ENCODE measurements around the gene C6orf163. TPM values are rescaled to one million over a fixed set of nuclear protein-coding genes. Genes with fewer than 3 reads are reported as not detected.

The C6orf163 gene
- total and polyA plus RNA-seq, 10 of the 15 experiments (the other 5 are each of a cell fraction or from before 2014, with no cell fraction given) = 0.56 to 3.7 (median 1.2) TPM

GRCh38 chr6:87396595-87397392 lies 52.2 kb downstream of the C6orf163 start (continued):
- no peak for TF ChIP-seq BHLHE40 (IDR thresholded peaks at IDR 0.05; ENCODE audit: borderline replicate concordance in 1 of 2, low read depth in 2 of 2, low read length in 1 of 2)
- peak; percentile 86 for TF ChIP-seq IRF4 (IDR thresholded peaks at IDR 0.05; ENCODE audit: low read depth, low read length)
- TF ChIP-seq PML (IDR thresholded peaks at IDR 0.05; ENCODE audit: low read length) = no peak
- TF ChIP-seq CTCF (IDR thresholded peaks at IDR 0.05 in 2 of 3, conservative IDR thresholded peaks at IDR 0.05 in 1 of 3; ENCODE audit: control insufficient read depth in 2 of 3, extremely low read depth in 1 of 3, insufficient read depth in 1 of 3, low read depth in 3 of 3, low read length in 3 of 3) = peak in 2 of 3 experiments; percentile 8; a peak in 1 of 6 replicates
- peak; percentile 98 for TF ChIP-seq SPI1 (IDR thresholded peaks at IDR 0.05; ENCODE audit: borderline replicate concordance, insufficient read depth, low read depth, low read length)
- no peak for TF ChIP-seq TBL1XR1 (IDR thresholded peaks at IDR 0.05; ENCODE audit: low read depth, low read length)
- TF ChIP-seq, protein P1, sequence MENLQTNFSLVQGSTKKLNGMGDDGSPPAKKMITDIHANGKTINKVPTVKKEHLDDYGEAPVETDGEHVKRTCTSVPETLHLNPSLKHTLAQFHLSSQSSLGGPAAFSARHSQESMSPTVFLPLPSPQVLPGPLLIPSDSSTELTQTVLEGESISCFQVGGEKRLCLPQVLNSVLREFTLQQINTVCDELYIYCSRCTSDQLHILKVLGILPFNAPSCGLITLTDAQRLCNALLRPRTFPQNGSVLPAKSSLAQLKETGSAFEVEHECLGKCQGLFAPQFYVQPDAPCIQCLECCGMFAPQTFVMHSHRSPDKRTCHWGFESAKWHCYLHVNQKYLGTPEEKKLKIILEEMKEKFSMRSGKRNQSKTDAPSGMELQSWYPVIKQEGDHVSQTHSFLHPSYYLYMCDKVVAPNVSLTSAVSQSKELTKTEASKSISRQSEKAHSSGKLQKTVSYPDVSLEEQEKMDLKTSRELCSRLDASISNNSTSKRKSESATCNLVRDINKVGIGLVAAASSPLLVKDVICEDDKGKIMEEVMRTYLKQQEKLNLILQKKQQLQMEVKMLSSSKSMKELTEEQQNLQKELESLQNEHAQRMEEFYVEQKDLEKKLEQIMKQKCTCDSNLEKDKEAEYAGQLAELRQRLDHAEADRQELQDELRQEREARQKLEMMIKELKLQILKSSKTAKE (IDR thresholded peaks at IDR 0.05; ENCODE audit: low read depth, poor library complexity, severe bottlenecking) = no peak
- no peak for TF ChIP-seq YY1 (IDR thresholded peaks at IDR 0.05; ENCODE audit: low read depth, low read length)
- no peak for TF ChIP-seq CBFB (IDR thresholded peaks at IDR 0.05; ENCODE audit: low read depth)
- TF ChIP-seq, protein P2, sequence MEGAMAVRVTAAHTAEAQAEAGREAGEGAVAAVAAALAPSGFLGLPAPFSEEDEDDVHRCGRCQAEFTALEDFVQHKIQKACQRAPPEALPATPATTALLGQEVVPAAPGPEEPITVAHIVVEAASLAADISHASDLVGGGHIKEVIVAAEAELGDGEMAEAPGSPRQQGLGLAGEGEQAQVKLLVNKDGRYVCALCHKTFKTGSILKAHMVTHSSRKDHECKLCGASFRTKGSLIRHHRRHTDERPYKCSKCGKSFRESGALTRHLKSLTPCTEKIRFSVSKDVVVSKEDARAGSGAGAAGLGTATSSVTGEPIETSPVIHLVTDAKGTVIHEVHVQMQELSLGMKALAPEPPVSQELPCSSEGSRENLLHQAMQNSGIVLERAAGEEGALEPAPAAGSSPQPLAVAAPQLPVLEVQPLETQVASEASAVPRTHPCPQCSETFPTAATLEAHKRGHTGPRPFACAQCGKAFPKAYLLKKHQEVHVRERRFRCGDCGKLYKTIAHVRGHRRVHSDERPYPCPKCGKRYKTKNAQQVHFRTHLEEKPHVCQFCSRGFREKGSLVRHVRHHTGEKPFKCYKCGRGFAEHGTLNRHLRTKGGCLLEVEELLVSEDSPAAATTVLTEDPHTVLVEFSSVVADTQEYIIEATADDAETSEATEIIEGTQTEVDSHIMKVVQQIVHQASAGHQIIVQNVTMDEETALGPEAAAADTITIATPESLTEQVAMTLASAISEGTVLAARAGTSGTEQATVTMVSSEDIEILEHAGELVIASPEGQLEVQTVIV (IDR thresholded peaks at IDR 0.05; ENCODE audit: borderline replicate concordance, partially characterized antibody) = no peak
- TF ChIP-seq FOXM1 (IDR thresholded peaks at IDR 0.05; ENCODE audit: low read depth, low read length) = no peak
- TF ChIP-seq IKZF1 (conservative IDR thresholded peaks at IDR 0.05) = peak; percentile 42; the same call in 1 of the 2 replicates
- TF ChIP-seq USF2 (IDR thresholded peaks at IDR 0.05; ENCODE audit: borderline replicate concordance, low read depth, low read length) = no peak
- no peak for TF ChIP-seq PBX3 (IDR thresholded peaks at IDR 0.05; ENCODE audit: insufficient replicate concordance, low read depth, low read length)
